GM19395 (cell line): Measurements from ENCODE around the gene SRGAP2.
"Not testable (repeated sequence)": the region's sequence is repeated elsewhere in the genome, so short reads cannot be mapped to it uniquely, and the experiment has no call there.

Source experiments
- ATAC-seq: cut with Tn5 transposase; IDR thresholded peaks from one replicate; pipeline ENCODE4 v1.9.1; 2021; ENCODE audit warnings: mild to moderate bottlenecking, moderate library complexity; ENCODE audit not compliant: unreplicated experiment

Gene SRGAP2

GRCh38 chr1:206204871-206205270 lies 1.5 kb downstream of the SRGAP2 start:
- not testable (repeated sequence) for ATAC-seq

DNA sequence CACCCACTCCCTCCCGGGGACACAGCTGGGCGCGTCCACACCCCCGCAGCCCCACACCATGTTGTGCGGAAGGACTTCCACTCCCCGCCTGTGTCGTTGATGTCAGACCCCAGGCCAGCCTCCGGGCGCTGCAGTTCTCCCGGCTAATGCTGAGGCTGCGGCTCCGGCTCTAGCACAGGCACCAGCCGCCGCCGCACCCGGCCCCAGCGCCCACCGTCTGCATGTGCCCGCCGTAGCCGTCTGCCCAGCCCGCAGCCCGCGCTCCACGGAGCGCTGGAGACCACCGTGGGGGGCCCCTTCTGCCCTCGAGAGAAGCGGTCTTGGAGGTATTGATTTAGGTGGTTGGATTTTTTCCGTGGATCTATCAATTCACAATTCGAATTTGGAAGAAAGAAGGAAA lies 2.2 kb downstream of the SRGAP2 start:
- not testable (repeated sequence) for ATAC-seq

DNA sequence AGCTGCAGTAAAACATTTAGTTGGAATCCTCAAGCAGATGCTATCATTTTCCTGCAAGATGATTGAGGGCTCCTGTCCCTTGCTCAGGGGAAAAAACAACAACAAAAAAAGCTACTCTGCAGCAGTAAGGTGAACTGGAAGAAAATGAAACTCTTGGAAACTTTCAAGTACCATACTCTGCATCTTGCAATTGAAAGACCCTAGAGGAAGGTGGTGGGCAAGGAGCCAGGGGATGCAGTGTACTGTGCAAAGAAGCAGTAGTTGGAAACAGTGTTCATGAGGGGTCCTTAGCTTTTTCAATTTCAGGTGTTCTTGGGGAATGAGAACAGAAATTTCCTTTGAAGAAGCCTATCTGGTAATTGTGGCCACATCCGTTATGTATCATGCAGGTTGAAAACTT lies 7.5 kb downstream of the SRGAP2 start:
- ATAC-seq = not testable (repeated sequence)

DNA sequence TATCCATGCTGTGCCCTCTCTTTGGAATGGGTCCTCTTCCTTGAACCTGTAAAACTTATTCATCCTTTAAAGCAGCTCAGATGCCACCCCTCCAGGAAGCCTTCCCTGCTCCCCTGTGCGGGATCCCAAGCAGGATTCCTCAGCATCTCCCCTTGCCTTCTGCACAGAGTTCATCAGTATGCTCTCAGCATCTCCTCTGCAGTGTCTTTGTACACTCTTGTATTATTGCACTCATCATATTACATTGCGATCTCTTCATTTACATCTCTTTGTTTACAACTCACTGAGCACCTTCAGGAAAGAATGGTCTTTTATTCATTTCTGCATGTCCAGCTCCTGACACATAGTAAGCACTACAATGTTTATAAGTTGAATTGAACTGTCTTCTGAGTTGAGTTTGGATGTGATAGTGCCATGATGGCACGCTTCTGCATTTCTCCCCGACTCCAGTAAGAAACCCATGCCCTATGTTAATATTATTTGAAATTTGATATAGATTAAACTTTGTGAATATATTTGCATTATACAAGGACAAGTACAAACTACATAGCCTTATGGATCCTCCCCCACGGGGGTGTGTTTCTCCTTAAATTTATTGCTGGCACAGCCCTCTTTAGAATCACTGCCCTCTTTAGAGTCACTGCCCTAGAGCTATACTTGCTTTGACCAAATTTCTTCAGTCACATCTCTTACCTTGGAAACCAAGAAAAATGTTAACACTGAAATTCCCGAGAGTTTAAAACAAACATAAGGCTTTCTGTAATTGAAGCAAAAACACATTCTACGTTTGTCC lies 12.5 kb downstream of the SRGAP2 start:
- ATAC-seq = not testable (repeated sequence)

GRCh38 chr1:206218285-206218684 lies 14.9 kb downstream of the SRGAP2 start:
- ATAC-seq = not testable (repeated sequence)

DNA sequence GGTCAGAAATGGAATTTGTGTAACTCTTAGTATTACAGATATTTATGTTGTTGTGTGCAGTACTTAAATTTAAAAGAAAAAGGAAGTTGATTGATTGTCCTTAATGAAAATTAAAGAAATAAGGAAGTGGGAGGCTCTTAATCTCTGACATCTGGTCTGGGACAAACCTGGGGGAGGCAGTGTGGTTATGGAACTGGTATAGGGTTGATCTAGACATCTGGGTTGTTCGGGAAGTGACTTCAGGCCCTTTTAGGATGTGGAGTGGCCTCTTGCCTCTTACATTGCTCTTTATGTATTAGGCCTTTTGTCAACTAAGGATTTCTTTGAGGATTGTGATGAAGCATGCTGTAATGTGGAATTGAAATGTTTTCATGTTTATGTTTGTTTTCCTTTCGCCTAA lies 15.4 kb downstream of the SRGAP2 start:
- ATAC-seq = not testable (repeated sequence)

- ATAC-seq = not testable (repeated sequence)
These were observed 16.4 kb downstream of the SRGAP2 start for GRCh38 chr1:206219514-206220331.

DNA sequence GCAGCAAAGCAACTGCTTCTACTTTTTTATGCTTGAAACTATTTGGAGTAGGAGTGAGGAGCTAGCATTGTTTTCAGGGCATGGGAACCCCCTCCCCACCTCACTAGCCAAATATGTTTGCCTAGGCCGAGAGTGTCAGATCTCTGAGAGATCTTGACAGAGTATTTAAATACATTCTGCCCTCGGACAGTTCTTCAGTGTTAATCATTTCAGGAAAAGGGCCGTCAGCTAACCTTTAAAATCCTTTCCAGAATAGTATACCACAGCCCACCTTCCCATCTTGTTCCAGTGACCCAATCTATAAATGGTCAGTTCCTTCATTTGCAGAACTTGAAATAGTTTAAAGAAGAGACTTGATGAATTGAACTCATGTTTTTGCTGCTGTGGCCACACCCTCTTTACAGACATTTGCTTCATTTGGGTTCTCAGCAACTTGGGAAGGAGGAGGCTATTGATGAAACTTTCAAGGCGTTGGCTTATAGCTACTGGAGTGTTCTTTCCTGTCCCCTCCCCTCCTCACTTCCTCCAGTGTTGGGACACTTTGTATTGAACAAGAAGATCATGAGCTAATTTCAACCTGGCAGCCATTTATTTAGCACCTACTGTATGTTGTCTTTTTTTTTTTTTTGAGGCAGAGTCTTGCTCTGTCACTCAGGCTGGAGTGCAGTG lies 17.1 kb downstream of the SRGAP2 start:
- ATAC-seq = not testable (repeated sequence)

DNA sequence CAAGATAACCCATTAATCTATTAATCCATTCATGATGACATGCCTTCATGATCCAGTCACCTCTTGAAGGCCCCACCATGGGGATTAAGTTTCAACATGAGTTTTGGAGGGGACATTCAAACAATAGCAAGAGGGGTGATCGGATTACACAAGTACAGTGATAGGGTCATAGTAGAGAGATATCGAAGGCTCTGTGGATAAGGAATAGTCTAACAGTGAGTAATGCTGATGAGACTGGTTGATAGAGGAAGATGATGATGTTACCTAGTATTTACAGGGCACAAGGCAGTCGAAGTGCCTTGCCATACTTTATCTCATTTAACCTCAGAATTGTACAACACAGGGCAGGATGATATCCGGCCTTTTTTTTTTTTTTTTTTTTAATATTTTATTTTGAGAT lies 18.2 kb downstream of the SRGAP2 start:
- ATAC-seq = not testable (repeated sequence)

- not testable (repeated sequence) for ATAC-seq
These were observed 20.9 kb downstream of the SRGAP2 start for GRCh38 chr1:206224190-206224776.

DNA sequence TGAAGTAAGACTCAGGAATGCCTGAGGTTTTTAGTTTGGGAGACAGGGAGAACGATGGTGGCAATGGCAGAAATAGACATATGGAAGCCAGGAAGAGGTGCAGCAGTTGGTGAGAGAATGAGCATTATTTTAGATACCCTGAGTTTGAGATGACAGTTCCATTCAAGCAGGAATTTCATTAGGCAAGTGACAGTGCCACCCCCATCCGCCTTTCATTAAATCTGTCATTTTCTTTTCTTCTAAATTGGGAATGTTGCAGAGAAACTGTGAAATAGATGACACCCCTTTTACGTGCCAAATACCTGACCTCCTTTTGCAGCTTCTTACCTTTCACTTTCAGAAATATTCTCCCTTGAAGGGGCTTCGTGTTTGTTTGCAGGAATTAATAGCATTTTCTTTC lies 22.0 kb downstream of the SRGAP2 start:
- ATAC-seq = not testable (repeated sequence)

DNA sequence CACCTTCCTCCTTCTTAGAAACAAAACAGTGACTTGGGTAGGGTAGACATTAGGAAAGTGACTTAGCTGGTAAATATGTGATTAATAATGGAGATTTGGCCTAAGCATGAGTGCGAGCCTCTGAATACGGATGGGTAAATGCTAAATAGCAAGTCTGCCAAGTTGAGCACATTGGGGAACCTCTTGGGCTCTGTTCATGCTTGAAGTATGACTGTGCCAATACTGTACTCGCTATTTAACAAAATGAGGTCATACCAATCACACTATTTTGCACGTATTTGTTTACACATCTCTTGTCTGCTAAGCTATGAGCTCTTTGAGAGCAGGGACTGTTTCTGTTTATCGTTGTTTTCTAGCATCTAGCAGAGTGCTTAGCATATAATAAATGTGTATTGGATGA lies 23.5 kb downstream of the SRGAP2 start:
- not testable (repeated sequence) for ATAC-seq

- ATAC-seq = not testable (repeated sequence)
These were observed 25.9 kb downstream of the SRGAP2 start for GRCh38 chr1:206229286-206229685.

- ATAC-seq = not testable (repeated sequence)
These were observed 28.6 kb downstream of the SRGAP2 start for GRCh38 chr1:206231989-206232388.

DNA sequence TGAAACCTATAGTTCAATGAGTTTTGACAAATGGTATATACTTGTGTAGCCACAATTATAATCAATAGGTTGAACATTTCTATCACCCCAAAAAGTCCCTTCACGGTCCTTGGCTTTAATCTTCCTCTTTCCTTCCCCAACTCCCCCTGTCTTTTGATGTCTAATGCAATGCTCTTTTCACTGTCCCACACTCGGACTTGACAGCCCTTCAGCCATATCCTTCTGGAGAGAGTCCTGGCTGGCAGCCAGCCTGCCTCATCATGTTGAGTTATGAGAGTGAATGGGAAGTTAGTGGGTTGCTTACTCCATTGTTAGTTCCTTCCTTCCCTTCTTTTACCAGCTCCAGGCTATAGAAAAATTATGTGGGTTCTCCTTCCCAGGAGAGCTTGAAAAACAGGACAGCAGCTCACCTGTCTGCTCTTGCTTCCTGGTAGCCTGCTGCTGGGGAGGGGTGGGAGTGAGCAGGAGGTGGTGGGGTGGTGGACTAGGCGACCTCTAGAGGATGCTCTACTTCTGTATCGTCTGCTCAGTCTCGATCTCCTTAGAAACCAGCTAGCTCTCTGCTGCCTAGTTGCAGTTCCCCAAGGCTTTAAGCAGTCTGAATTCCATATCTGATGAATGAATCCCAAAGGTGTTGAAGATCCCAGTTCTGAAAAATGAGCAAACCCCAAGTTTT lies 29.8 kb downstream of the SRGAP2 start:
- ATAC-seq = peak; percentile 57

DNA sequence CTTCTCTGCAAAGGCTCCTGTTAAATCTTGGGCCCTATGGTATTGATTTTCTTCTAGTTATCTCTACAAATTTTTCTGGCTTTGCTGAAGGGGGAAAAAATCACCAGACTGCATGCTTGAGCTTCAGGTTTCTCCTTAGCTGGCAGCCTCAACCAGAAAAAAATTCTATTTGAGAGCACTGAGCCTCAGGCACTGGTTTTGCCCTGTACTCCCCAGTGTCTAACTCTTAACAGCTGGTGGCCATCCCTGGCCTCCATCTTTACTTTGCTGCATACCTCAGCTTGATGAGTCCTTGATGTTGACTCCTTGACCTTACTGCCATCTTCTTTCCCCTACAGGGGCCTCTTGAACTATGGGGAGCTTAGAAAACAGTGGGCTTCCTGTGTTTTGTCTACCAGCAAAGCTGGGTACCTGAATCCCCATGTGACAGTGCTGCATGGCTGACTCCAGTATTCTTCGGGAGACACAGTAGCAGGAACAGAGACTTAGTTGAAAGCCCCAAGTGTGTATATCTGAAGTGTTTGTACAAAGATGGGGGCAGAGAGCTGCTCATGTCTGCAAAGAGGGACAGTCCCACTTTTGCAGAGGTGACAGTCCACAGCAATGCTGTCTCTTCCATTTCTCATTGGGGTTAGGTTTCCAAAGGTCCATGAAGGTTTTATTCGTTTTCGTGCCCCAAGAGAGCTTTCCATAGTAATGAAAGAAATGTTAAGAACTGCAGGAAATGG lies 31.0 kb downstream of the SRGAP2 start:
- ATAC-seq = not testable (repeated sequence)

- not testable (repeated sequence) for ATAC-seq
These were observed 31.8 kb downstream of the SRGAP2 start for GRCh38 chr1:206235190-206235589.

- not testable (repeated sequence) for ATAC-seq
These were observed 36.9 kb downstream of the SRGAP2 start for GRCh38 chr1:206240288-206240687.

DNA sequence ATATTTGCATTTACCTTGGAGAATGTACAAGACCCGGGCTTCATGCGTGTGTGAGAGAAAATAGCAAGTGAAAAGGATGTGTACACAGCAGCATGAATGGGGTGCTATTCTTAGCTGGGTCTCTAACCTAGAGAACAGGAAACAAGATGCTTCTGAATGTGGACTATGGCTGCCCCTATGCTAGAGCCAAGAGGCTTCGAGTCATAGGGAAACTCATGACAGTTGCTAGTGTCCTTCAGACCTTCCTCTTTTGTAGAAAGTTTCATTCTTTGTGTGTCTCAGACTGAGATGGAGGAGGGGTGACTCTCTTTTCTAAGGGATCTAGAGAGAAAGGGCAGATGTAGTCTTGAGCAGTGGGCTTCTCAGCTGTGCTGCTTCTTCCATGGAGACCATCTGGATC lies 40.0 kb downstream of the SRGAP2 start:
- peak; percentile 99 for ATAC-seq

DNA sequence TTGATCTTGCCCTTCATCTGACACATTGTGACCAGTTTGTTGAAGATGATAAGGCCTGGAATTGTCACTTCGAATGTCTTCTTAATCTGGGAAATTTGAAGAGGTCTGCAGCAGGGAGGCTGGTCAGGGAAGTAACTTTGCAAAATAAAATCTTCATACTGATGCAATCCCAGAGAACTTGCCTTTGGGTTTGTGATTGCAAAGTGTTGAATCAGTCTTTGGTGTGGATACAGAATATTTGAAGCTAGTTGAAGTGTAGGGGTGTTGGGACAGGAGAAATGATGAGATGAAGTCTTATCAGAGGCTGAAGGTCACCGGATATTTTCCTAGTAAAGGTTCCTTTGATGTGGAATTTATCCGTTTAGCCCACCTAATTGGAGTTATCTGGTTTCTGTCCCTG lies 42.1 kb downstream of the SRGAP2 start:
- not testable (repeated sequence) for ATAC-seq
